ENCODE measurements around the gene SIN3A.
"Not testable (repeated sequence)": the region's sequence is repeated elsewhere in the genome, so short reads cannot be mapped to it uniquely, and the experiment has no call there.

SIN3A gene

DNA sequence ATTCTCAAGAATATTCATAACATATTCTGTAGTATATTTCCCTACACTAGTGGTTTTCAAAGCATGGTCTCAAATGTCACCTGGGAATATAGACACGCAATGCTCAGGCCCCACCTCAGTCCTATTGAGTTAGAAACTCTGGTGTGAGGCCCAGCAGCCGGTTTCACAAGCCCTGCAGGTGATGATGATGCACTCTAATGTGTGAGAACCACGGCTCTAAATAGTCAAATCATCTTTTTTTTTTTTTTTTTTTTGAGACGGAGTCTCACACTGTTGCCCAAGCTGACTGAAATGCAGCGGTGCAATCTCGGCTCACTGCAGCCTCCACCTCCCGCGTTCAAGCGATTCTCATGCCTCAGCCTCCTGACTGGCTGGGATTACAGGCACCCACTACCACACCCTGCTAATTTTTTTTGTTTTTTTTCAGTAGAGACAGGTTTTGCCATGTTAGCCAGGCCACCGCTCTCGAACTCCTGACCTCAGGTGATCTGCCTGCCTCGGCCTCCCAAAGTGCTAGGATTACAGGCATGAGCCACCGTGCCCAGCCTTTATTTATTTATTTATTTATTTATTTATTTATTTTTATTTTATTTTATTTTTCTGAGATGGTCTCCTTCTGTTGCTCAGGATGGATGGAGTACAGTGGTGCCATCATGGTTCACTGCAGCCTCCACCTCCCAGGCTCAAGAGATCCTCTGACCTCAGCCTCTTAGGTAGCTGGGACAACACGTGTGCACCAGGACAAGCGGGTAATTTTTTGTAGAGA lies 117.7 kb downstream of the SIN3A start:
- peak; percentile 36 for DNase-seq (ENCODE audit: low spot score)

DNA sequence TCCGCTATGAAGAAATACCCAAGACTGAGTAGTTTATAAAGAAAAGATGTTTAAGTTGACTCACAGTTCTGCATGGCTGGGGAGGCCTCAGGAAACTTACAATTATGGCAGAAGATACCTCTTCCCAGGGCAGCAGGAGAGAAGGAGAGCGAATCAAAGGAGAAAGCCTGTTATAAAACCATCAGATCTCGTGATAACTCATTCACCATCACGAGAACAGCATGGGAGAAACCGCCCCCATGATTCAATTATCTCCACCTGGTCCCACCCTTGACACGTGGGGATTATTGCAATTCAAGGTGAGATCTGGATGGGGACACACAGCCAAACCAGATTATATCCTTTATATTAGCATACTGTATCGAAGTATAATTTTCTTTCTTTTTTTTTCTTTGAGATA lies 119.4 kb downstream of the SIN3A start:
- DNase-seq (ENCODE audit: low spot score), result not testable (repeated sequence)

DNA sequence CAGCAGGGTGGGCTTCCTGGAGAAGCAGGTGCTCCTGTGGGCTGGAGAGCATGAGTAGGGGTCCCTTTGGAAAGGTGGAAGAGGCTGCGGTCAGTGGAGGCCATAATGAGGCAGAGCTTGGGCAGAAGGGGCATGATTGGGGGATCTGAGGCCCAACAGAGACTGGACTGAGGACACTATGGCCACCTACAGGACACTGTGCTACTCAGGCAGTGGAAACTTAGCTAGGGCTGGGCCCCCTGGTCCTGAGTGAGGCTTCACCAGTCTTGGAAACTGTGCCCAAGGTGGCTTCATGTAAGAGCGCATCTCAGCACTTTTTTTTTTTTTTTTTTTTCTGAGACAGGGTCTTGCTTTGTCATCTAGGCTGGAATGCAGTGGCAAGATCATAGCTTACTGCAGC lies 121.9 kb downstream of the SIN3A start:
- DNase-seq (ENCODE audit: low spot score), result no peak

DNA sequence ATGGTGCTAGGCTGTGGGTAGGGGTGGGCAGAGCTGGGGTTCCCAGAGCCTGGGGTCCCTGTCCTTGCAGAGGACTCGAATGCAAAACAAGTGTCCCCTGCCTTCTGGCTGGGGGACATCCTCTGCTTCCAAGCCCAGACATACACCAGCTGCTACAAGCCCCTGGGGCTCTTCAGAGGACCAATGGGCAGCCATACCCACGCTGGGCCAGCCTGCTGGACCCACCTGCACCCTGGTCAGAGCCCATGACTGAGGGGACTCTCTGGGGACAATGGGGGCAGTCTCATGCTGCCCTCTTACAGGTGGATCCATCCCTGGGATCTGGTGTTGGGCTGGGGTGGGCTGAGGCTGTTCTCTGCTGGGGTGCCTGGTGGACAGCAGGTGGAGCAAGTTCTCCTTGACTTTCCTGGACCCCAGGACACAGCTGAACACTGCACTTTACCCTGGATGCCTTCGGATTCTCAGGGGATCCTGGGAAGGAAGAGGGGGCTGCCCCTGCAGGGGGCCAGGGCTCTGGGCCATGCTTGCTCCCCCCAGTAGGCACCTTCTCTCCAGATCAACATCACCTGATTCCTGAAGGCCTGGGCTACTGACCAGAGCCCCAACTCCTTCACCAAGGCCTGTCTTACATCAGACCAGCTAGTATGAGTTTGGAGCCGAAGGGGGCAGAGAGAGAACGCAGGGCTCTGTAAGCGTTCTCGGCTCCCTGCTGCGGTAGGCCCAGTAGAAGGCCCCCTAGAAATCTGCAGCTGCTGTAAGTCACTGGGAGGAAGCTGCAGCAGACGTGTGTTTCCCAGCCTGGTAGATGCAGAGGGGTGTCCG lies 122.8 kb downstream of the SIN3A start:
- no peak for DNase-seq (ENCODE audit: low spot score)

DNA sequence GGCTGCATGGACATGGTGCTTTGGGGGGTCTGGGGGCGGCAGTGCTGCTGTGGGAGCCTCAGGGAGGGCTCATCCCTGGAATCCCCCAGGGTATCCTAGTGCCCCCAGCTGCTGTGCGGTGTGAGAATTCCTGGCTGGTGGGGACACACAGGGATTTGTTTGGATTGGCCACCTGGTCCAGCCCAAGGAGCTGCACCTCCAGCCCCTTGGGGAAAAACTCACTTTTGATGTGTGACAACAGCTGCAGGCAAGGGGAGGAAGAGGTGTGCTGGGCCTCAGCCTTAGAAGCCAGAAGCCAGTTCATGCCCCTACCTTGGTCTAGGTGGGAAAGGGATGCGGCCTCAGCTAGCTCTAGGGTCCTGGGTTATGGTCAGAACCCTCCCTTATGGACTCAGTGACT lies 124.0 kb downstream of the SIN3A start:
- no peak for DNase-seq (ENCODE audit: low spot score)

DNA sequence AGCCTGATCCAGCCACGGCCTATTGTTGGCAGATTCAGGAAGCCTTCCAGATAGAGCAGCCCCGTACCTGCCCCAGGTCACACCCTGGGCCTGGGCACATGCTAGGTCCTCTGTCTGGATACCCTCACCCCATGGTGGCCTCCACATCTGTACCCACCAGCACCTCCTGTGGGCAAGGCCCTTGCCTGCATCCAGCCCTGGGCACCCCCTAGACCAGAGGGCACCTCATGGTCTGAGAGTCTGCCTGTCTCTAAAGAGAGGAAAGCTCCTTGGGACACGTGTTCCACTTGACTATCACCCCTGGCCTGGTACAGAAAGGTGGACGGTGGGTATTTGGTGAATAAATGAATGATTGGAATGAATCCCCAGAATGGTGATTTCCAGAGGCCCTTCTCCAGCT lies 124.5 kb downstream of the SIN3A start:
- DNase-seq (ENCODE audit: low spot score), result peak; percentile 25

DNA sequence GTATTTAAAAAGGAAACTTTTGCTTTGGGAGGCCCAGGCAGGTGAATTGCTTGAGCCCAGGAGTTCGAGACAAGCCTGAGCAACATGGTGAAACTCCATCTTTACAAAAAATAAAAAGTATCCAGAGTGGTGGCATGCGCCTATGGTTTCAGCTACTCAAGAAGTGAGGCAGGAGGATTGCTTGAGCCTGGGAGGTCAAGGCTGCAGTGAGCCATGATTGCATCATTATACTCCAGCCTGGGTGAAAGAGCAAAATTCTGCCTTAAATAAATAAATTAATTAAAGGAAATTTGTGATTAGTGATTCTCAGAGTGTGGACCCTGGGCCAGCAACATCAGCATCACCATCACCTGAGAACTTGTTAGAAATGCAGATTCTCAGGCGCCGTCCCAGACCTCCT lies 125.6 kb downstream of the SIN3A start:
- DNase-seq (ENCODE audit: low spot score), result no peak

DNA sequence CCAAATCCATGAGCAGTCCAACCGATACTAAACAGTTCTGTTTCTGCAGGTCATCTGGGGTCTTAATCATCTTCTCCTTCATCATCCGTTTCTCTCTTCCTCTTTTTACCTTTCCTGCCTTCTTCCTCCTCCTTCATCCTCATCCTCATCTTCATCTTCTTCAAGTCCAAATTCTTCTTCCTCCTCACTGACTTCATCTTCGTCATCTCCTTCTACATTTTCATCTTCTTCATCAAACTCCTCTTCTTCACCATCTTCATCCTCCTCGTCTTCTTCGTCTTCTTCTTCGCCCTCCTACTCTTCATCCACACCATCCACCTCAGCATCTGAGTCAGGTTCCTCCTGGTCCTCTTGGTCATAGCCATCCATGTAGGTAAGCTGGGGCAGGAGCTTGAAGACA lies 129.8 kb downstream of the SIN3A start:
- DNase-seq (ENCODE audit: low spot score), result no peak

Measured in NAMALWA (cell line).